HEK293 (cell line): ENCODE data around the gene TRIM9.

Experiments
- CTCF ChIA-PET: fragments of 350-600 bp; formaldehyde crosslinking; extraction: SDS; loops from one replicate; lab custom pipeline; 2021; ENCODE audit warnings: antibody characterized with exemption; lab: Yijun Ruan, JAX
- POLR2A ChIA-PET: fragments of 300-600 bp; formaldehyde crosslinking; extraction: SDS; loops from one replicate; lab custom pipeline; 2020; ENCODE audit warnings: antibody characterized with exemption, inconsistent platforms; lab: Yijun Ruan, JAX
- H3K27ac ChIP-seq: fragments of 200-500 bp; sonication (Bioruptor generic); 2 replicates; pipeline ENCODE4 v1.5.1; 2014; ENCODE audit warnings: low read depth, low read length, control low read depth, inconsistent platforms; ENCODE audit errors: extremely low read depth
- H3K36me3 ChIP-seq, 2 experiments: fragments of 200-500 bp in 1 of 2; sonication (Bioruptor generic) in 1 of 2; 1 replicate in 1 of 2; 2 replicates in 1 of 2; pipeline ENCODE4 v1.5.1; 2014 to 2017; ENCODE audit warnings: inconsistent platforms in 2 of 2, low read length in 2 of 2; ENCODE audit not compliant: control insufficient read depth in 2 of 2, insufficient read depth in 1 of 2
- H3K4me1 ChIP-seq: fragments of 200-500 bp; sonication (Bioruptor generic); 2 replicates; pipeline ENCODE4 v1.5.1; 2014; ENCODE audit warnings: mild to moderate bottlenecking, low read length, inconsistent platforms; ENCODE audit not compliant: control insufficient read depth, insufficient read depth
- H3K4me3 ChIP-seq: 2 replicates; pipeline ENCODE4 v1.5.1; 2011; ENCODE audit warnings: low read depth, mild to moderate bottlenecking, control low read depth, low read length, moderate library complexity
- H3K9me3 ChIP-seq: fragments of 200-500 bp; sonication (Bioruptor generic); 2 replicates; pipeline ENCODE4 v1.5.1; 2014; ENCODE audit warnings: low read depth, low read length, inconsistent platforms; ENCODE audit not compliant: control insufficient read depth, insufficient read depth
- BCL11A ChIP-seq: fragments of 450-650 bp; formaldehyde crosslinking; IDR thresholded peaks from 2 replicates; pipeline ENCODE4 v1.5.1; 2016; ENCODE audit warnings: low read depth, missing biosample characterization, missing genetic modification characterization
- FEZF1 ChIP-seq: fragments of 450-650 bp; formaldehyde crosslinking; IDR thresholded peaks from 2 replicates; pipeline ENCODE4 v1.5.1; 2016; ENCODE audit warnings: missing biosample characterization, missing genetic modification characterization
- INSM2 ChIP-seq: fragments of 450-650 bp; formaldehyde crosslinking; IDR thresholded peaks from 2 replicates; pipeline ENCODE4 v1.5.1; 2016; ENCODE audit warnings: missing biosample characterization, missing genetic modification characterization
- SCRT2 ChIP-seq: fragments of 450-650 bp; formaldehyde crosslinking; IDR thresholded peaks from 2 replicates; pipeline ENCODE4 v1.5.1; 2016; ENCODE audit warnings: missing biosample characterization, missing genetic modification characterization
- YY1 ChIP-seq: fragments of 450-650 bp; formaldehyde crosslinking; IDR thresholded peaks from 2 replicates; pipeline ENCODE4 v1.5.1; 2018; ENCODE audit warnings: missing biosample characterization, missing genetic modification characterization
- ZBTB10 ChIP-seq: fragments of 450-650 bp; formaldehyde crosslinking; IDR thresholded peaks from 2 replicates; pipeline ENCODE4 v1.5.1; 2016; ENCODE audit warnings: missing biosample characterization, missing genetic modification characterization
- ZNF10 ChIP-seq: fragments of 450-650 bp; formaldehyde crosslinking; IDR thresholded peaks from 2 replicates; pipeline ENCODE4 v1.5.1; 2017; ENCODE audit warnings: missing biosample characterization, missing genetic modification characterization
- ZNF121 ChIP-seq: fragments of 450-650 bp; formaldehyde crosslinking; IDR thresholded peaks from 2 replicates; pipeline ENCODE4 v1.5.1; 2016; ENCODE audit warnings: missing biosample characterization, missing genetic modification characterization
- ZNF146 ChIP-seq: fragments of 450-650 bp; formaldehyde crosslinking; IDR thresholded peaks from 2 replicates; pipeline ENCODE4 v1.5.1; 2016; ENCODE audit warnings: missing biosample characterization, missing genetic modification characterization
- ZNF302 ChIP-seq: fragments of 450-650 bp; formaldehyde crosslinking; IDR thresholded peaks from 2 replicates; pipeline ENCODE4 v1.5.1; 2016; ENCODE audit warnings: missing biosample characterization, missing genetic modification characterization, low read depth
- ZNF473 ChIP-seq: fragments of 450-650 bp; formaldehyde crosslinking; IDR thresholded peaks from 2 replicates; pipeline ENCODE4 v1.5.1; 2017; ENCODE audit warnings: missing biosample characterization, missing genetic modification characterization
- ZNF610 ChIP-seq: fragments of 450-650 bp; formaldehyde crosslinking; IDR thresholded peaks from 2 replicates; pipeline ENCODE4 v1.5.1; 2016; ENCODE audit warnings: missing biosample characterization, missing genetic modification characterization, borderline replicate concordance
- ZNF664 ChIP-seq: fragments of 450-650 bp; formaldehyde crosslinking; IDR thresholded peaks from 2 replicates; pipeline ENCODE4 v1.5.1; 2016; ENCODE audit warnings: missing biosample characterization, missing genetic modification characterization
- ZSCAN23 ChIP-seq: fragments of 450-650 bp; formaldehyde crosslinking; IDR thresholded peaks from 2 replicates; pipeline ENCODE4 v1.5.1; 2016; ENCODE audit warnings: missing biosample characterization, missing genetic modification characterization
- ZSCAN5A ChIP-seq: fragments of 450-650 bp; formaldehyde crosslinking; IDR thresholded peaks from 2 replicates; pipeline ENCODE4 v1.5.1; 2016; ENCODE audit warnings: missing biosample characterization, missing genetic modification characterization
- TF ChIP-seq, protein P1 (sequence below): fragments of 450-650 bp; formaldehyde crosslinking; IDR thresholded peaks from 2 replicates; pipeline ENCODE4 v1.5.1; 2016; ENCODE audit warnings: missing biosample characterization, missing genetic modification characterization

TRIM9 gene

DNA sequence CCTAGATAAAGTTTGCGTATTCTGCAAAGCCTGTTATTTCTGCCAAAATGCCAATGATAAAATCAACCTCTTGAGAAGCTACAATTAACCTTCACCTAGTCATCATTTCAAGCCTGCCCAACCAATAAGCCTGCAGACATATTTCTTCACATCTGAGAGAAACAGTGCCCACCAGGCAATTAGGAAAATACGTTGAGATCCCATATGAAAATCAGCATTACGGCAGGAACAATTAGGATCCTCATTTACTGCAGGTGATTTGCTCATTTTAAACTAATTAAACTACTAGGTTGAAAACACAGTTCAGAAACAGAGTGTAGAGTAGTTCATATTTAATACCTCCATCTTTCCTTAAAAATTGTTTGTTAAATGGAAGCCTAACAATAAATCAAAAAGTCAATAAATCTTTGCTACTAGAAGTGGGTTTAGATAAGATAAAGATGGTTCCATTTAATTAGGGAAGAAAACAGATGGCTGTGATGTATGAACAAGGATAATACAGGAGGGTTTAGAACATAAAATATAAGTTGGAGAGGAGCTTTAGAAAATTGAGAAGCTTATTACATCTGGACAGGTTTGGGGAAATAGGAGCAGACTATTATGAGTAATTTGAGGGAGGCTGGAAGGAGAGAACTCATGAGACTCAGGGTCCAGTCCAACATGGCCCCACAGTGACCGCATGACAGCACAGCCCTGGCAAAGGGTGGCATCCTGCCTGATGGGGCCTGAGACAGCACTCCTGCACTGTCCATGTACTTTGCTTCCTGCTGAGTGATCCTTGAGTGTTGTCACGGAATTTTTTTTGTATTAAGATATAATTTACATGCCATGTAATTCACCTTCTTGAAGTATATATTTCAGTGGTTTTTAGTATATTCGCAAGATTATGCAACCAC lies 123.8 kb downstream of the TRIM9 start (continued):
- no peak for TF ChIP-seq ZNF121 (tag by site-specific recombination)

DNA sequence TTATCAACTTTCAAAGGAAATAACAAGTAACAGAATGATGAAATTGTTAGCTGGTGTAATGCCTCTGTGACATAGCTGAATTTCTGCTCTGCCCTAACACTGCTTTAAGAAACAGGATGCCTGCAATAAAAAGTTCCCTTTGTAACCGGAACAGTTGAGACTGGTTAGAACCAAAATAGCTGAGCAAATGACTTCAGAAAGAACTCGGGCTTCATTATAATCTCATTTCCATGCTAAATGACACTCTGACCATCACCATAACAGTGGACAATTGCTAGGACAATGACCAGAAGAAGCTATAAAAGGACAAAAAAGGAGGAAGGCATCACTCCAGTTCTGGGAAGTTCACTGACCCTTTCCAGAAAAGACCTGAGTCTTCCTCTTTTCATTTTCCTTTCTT lies 127.1 kb downstream of the TRIM9 start:
- Histone ChIP-seq H3K4me3 (no peak overlapping the region), H3K36me3 (no peaks in the 10 kb centered on the region), H3K4me1 (peaks cover 10% of the 10 kb centered on the region), H3K27ac (no peak overlapping the region), H3K9me3 (no peaks in the 10 kb centered on the region)
- TF ChIP-seq ZNF302 = no peak
- TF ChIP-seq ZNF10 (tag by site-specific recombination) = no peak
- ChIA-PET POLR2A (no interaction called here), CTCF (interaction anchor here (0.8 kb wide), 1 partner anchor 12 kb away, joined by 3 read pairs; no protein-coding TSS in a partner anchor)

- TF ChIP-seq INSM2 = no peak
- TF ChIP-seq ZSCAN5A (tag by site-specific recombination) = no peak
- no peak for TF ChIP-seq ZSCAN23 (tag by site-specific recombination)
- no peak for TF ChIP-seq ZNF473 (tag by site-specific recombination)
- TF ChIP-seq ZNF146 (tag by site-specific recombination) = no peak
- no peak for TF ChIP-seq SCRT2 (tag by site-specific recombination)
- TF ChIP-seq BCL11A (tag by site-specific recombination) = no peak
- TF ChIP-seq, protein P1, sequence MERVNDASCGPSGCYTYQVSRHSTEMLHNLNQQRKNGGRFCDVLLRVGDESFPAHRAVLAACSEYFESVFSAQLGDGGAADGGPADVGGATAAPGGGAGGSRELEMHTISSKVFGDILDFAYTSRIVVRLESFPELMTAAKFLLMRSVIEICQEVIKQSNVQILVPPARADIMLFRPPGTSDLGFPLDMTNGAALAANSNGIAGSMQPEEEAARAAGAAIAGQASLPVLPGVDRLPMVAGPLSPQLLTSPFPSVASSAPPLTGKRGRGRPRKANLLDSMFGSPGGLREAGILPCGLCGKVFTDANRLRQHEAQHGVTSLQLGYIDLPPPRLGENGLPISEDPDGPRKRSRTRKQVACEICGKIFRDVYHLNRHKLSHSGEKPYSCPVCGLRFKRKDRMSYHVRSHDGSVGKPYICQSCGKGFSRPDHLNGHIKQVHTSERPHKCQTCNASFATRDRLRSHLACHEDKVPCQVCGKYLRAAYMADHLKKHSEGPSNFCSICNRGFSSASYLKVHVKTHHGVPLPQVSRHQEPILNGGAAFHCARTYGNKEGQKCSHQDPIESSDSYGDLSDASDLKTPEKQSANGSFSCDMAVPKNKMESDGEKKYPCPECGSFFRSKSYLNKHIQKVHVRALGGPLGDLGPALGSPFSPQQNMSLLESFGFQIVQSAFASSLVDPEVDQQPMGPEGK (tag by site-specific recombination) = no peak
- TF ChIP-seq ZBTB10 (tag by site-specific recombination) = no peak
- no peak for TF ChIP-seq ZNF610
- TF ChIP-seq FEZF1 (tag by site-specific recombination) = no peak
- no peak for TF ChIP-seq ZNF664 (tag by site-specific recombination)
- TF ChIP-seq YY1 = no peak
- H3K4me1 ChIP-seq = peaks cover 10% of the 10 kb centered on the region
- ChIA-PET CTCF (interaction anchor here (1.0 kb wide), 1 partner anchor 127 kb away, joined by 4 read pairs; no protein-coding TSS in a partner anchor), POLR2A (no interaction called here)
- no peaks in the 10 kb centered on the region for H3K9me3 ChIP-seq
- H3K36me3 ChIP-seq = no peaks in the 10 kb centered on the region
- H3K4me3 ChIP-seq = no peak overlapping the region
- no peak overlapping the region for H3K27ac ChIP-seq
Measured at GRCh38 chr14:50967103-50967502, 127.8 kb downstream of the TRIM9 start.
